ENCODE measurements around the gene APOO.

APOO gene

DNA sequence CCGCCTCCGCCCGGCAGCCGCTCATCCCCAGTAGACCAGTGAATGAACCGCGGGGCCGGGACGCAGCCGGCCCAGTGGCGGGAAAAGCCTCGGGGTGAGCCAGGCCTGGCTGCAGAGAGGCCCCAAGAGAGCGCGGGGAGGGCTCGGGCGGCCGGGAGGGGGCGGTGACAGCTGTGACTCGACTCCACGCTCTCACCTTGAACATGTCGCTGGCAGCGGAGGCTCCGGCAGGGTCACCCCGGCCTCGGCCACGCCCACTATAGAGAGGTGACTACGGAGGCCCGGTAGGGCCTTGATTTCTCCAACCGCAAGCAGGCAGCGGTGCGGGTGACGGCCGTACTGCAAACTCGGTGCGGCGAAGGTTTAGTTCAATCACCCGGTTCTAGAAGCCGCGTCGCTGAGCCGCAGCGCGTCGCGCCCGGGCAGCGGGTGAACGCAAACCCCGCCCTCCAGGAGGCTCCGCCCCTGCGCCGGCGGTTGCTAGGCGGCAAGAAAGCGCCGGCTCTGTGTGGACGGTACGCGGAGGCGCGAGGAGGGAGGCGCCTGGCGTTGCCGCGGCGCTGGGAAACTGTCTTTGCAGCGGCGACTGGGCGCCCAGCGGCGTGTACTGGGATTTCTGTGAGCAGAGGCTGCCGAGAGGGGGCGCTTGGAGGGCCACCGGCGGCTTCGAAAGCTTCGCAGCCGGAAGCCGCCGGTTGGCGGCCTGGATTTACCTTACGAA lies at the start of gene APOO, which contains the start of gene CXorf58:
Gene APOO, minus strand, starts transcription at position 441 of the 721 bp plus-strand sequence. Its CDS starts 236 bp downstream, at position 205.
Gene CXorf58, plus strand, starts transcription at position 509 of the 721 bp plus-strand sequence. CDS start 2,297 bp downstream, outside the sequence.
- in situ Hi-C loops (cut with HindIII; ENCODE audit: low sequenced_read_pairs): no loop called here
- peak; percentile 67 for DNase-seq (ENCODE audit: low read depth)
- peak; percentile 71 for TF ChIP-seq CTCF (IDR thresholded peaks at IDR 0.05; ENCODE audit: low read depth, low read length, missing control alignments)
- H3K4me3 ChIP-seq (ENCODE audit: low read depth, low read length): peak within 1 kb of the TSS; percentile 60

- in situ Hi-C loops (cut with HindIII; ENCODE audit: low sequenced_read_pairs): no loop called here
- DNase-seq (ENCODE audit: low read depth): no peak
- H3K4me3 ChIP-seq (ENCODE audit: low read depth, low read length): no peak overlapping the region
- TF ChIP-seq CTCF (IDR thresholded peaks at IDR 0.05; ENCODE audit: low read depth, low read length, missing control alignments): no peak
These were observed 46.7 kb upstream of the APOO start for GRCh38 chrX:23954396-23954795.

GRCh38 chrX:23953908-23954269 lies 46.2 kb upstream of the APOO start:
- H3K4me3 ChIP-seq (ENCODE audit: low read depth, low read length): no peak overlapping the region
- DNase-seq (ENCODE audit: low read depth): no peak
- in situ Hi-C loops (cut with HindIII; ENCODE audit: low sequenced_read_pairs): no loop called here
- TF ChIP-seq CTCF (IDR thresholded peaks at IDR 0.05; ENCODE audit: low read depth, low read length, missing control alignments): no peak

DNA sequence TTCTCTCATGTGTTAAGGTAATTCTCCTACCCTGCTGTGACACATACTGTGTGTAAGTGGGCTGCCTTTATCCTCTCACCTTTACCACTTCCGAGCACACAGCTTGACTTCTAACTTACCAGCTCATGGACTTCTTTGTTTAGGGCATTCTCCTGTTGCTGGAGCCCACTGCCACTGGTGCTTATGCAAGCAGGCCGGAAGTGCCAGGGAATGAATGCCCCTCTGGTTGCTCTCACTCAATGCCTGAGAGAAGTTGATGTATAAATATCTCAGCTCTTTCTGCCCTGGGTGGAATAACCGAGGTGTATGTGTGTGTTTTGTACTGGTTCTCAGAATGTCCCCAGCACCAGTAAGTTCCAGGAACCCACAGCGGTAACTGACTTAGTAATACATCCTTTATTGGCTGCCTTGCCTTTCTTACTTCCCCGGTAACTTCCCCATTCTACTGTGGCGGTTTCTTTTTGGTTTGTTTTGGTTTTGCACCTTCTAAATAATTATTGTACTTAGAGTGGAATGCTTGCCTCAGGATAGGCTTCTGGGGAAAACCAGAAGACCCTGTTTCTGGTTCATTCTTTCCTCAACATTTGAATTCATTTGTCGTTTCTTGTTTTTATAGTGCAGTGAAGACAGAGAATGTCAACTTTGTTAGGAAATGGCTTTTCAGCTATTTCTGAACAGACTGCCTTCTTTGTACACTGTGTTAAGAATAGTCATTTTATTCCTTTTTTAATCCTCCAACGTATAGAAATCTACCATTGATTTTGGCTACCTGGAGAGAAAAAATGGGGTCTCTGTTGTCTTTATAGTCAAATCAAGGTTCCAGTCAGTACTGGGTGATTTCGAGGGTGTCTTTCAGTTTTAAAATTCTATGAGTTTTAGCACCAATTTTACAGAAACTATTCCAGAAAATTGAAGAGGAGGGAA lies 45.5 kb upstream of the APOO start:
- TF ChIP-seq CTCF (IDR thresholded peaks at IDR 0.05; ENCODE audit: low read depth, low read length, missing control alignments): no peak
- in situ Hi-C loops (cut with HindIII; ENCODE audit: low sequenced_read_pairs): no loop called here
- no peak overlapping the region for H3K4me3 ChIP-seq (ENCODE audit: low read depth, low read length)
- no peak for DNase-seq (ENCODE audit: low read depth)

GRCh38 chrX:23952391-23952790 lies 44.7 kb upstream of the APOO start:
- DNase-seq (ENCODE audit: low read depth): no peak
- H3K4me3 ChIP-seq (ENCODE audit: low read depth, low read length): no peak overlapping the region
- TF ChIP-seq CTCF (IDR thresholded peaks at IDR 0.05; ENCODE audit: low read depth, low read length, missing control alignments): no peak
- in situ Hi-C loops (cut with HindIII; ENCODE audit: low sequenced_read_pairs): no loop called here

DNA sequence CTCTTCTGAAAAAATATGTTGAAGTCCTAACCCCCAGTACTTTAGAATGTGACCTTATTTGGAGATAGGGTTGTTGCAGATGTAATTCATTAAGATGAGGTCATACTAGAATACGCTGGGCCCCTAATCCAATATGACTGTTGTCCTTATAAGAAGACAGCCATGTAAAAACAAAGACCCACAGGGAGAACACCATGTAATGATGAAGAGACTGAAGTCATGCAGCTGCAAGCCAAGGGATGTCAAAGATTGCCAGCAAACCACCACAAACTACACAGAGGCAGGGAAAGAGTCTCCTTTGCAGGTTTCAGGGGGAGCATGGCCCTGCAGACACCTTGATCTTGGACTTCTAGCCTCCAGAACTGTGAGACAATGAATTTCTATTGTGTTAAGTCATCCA lies 37.5 kb upstream of the APOO start:
- no peak overlapping the region for H3K4me3 ChIP-seq (ENCODE audit: low read depth, low read length)
- in situ Hi-C loops (cut with HindIII; ENCODE audit: low sequenced_read_pairs): no loop called here
- no peak for TF ChIP-seq CTCF (IDR thresholded peaks at IDR 0.05; ENCODE audit: low read depth, low read length, missing control alignments)
- DNase-seq (ENCODE audit: low read depth): no peak
